Measurements from ENCODE around the gene CTSS.
"Not testable (repeated sequence)": the region's sequence is repeated elsewhere in the genome, so short reads cannot be mapped to it uniquely, and the experiment has no call there.

CTSS gene

GRCh38 chr1:150751443-150751842 is 14.1 kb downstream of the CTSS start:
- ATAC-seq (no peak), DNase-seq (ENCODE audit: low spot score in 2 of 2) (no peak)
- no peaks in the 10 kb centered on the region for H3K9me3 Mint-ChIP-seq
- peaks cover 63% of the 10 kb centered on the region for H3K36me3 Mint-ChIP-seq
- H3K4me1 Mint-ChIP-seq = no peaks in the 10 kb centered on the region
- peak overlapping the region; percentile 68 for H3K27ac Mint-ChIP-seq
- no peak overlapping the region for H3K4me3 Mint-ChIP-seq

GRCh38 chr1:150749720-150750311 is 15.8 kb downstream of the CTSS start:
- DNase-seq (ENCODE audit: low spot score in 2 of 2) (no peak), ATAC-seq (no peak)
- peaks cover 47% of the 10 kb centered on the region for H3K36me3 Mint-ChIP-seq
- no peak overlapping the region for H3K4me3 Mint-ChIP-seq
- no peaks in the 10 kb centered on the region for H3K4me1 Mint-ChIP-seq
- H3K9me3 Mint-ChIP-seq = no peaks in the 10 kb centered on the region
- no peak overlapping the region for H3K27ac Mint-ChIP-seq

GRCh38 chr1:150748878-150749719 is 16.5 kb downstream of the CTSS start:
- H3K9me3 Mint-ChIP-seq = no peaks in the 10 kb centered on the region
- no peak overlapping the region for H3K27ac Mint-ChIP-seq
- ATAC-seq = peak; percentile 36
- no peaks in the 10 kb centered on the region for H3K4me1 Mint-ChIP-seq
- DNase-seq (ENCODE audit: low spot score in 2 of 2) = no peak
- H3K36me3 Mint-ChIP-seq = peaks cover 39% of the 10 kb centered on the region
- no peak overlapping the region for H3K4me3 Mint-ChIP-seq

- H3K4me1 Mint-ChIP-seq = no peaks in the 10 kb centered on the region
- no peak overlapping the region for H3K4me3 Mint-ChIP-seq
- no peak for ATAC-seq
- peaks cover 31% of the 10 kb centered on the region for H3K36me3 Mint-ChIP-seq
- no peaks in the 10 kb centered on the region for H3K9me3 Mint-ChIP-seq
- no peak for DNase-seq (ENCODE audit: low spot score in 2 of 2)
- H3K27ac Mint-ChIP-seq = peak overlapping the region; percentile 7
Observed at GRCh38 chr1:150730130-150730721, 35.4 kb downstream of the CTSS start.

GRCh38 chr1:150724336-150724735 is 41.2 kb downstream of the CTSS start:
- Mint-ChIP-seq H3K27ac (no peak overlapping the region), H3K4me3 (no peak overlapping the region), H3K9me3 (no peaks in the 10 kb centered on the region), H3K36me3 (no peaks in the 10 kb centered on the region), H3K4me1 (no peaks in the 10 kb centered on the region)
- ATAC-seq (no peak), DNase-seq (ENCODE audit: low spot score in 2 of 2) (no peak)

GRCh38 chr1:150720703-150721102 is 44.9 kb downstream of the CTSS start, which contains the start of gene HORMAD1:
Gene HORMAD1, minus strand, starts transcription at chr1:150720895. Its CDS starts 1,390 bp downstream, at chr1:150719505.
- Mint-ChIP-seq H3K4me3 (no peak within 1 kb of the TSS), H3K4me1 (no peaks in the 10 kb centered on the region), H3K9me3 (no peaks in the 10 kb centered on the region), H3K27ac (no peak within 1 kb of the TSS), H3K36me3 (no peaks in the 10 kb centered on the region)
- ATAC-seq = no peak
- DNase-seq (ENCODE audit: low spot score in 2 of 2) = no peak

GRCh38 chr1:150720098-150720497 is 45.5 kb downstream of the CTSS start:
- Mint-ChIP-seq H3K9me3 (no peaks in the 10 kb centered on the region), H3K36me3 (no peaks in the 10 kb centered on the region), H3K27ac (no peak overlapping the region), H3K4me3 (no peak overlapping the region), H3K4me1 (no peaks in the 10 kb centered on the region)
- no peak for ATAC-seq
- DNase-seq (ENCODE audit: low spot score in 2 of 2) = no peak

- Mint-ChIP-seq H3K4me3 (no peak overlapping the region), H3K9me3 (no peaks in the 10 kb centered on the region), H3K27ac (no peak overlapping the region), H3K36me3 (no peaks in the 10 kb centered on the region), H3K4me1 (no peaks in the 10 kb centered on the region)
- no peak for DNase-seq (ENCODE audit: low spot score in 2 of 2)
- ATAC-seq = peak; percentile 46
Observed at GRCh38 chr1:150718225-150718891, 47.2 kb downstream of the CTSS start.

GRCh38 chr1:150709031-150709430 is 56.5 kb downstream of the CTSS start:
- not testable (repeated sequence) for H3K36me3 Mint-ChIP-seq; H3K27ac Mint-ChIP-seq; H3K4me1 Mint-ChIP-seq; DNase-seq (ENCODE audit: low spot score in 2 of 2); H3K9me3 Mint-ChIP-seq; ATAC-seq; H3K4me3 Mint-ChIP-seq

DNA sequence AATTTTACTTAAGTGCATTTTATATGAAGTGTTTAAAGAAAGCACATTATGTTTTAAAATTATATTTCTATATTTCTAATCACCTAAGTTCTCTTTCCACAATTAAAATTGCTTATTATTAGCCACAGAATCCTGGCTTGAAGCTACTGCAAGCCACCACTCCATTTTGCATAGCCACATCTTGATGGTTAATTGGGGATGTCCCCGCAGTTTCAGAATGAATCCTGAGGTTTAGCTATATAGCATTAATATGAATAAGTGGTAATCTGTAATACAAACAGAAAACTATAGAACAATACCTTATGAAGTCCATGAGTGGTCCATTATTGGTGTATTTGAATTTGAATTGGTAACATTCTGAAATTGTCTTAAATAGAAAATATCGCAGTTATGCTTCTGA is 57.0 kb downstream of the CTSS start:
- DNase-seq (ENCODE audit: low spot score in 2 of 2) (no peak), ATAC-seq (peak; percentile 92)
- H3K9me3 Mint-ChIP-seq = no peaks in the 10 kb centered on the region
- no peak overlapping the region for H3K27ac Mint-ChIP-seq
- H3K36me3 Mint-ChIP-seq = no peaks in the 10 kb centered on the region
- no peaks in the 10 kb centered on the region for H3K4me1 Mint-ChIP-seq
- no peak overlapping the region for H3K4me3 Mint-ChIP-seq

- H3K27ac Mint-ChIP-seq = no peak overlapping the region
- no peak for ATAC-seq
- DNase-seq (ENCODE audit: low spot score in 2 of 2) = no peak
- no peaks in the 10 kb centered on the region for H3K9me3 Mint-ChIP-seq
- H3K4me1 Mint-ChIP-seq = no peaks in the 10 kb centered on the region
- no peaks in the 10 kb centered on the region for H3K36me3 Mint-ChIP-seq
- no peak overlapping the region for H3K4me3 Mint-ChIP-seq
Observed at GRCh38 chr1:150706091-150706490, 59.5 kb downstream of the CTSS start.

DNA sequence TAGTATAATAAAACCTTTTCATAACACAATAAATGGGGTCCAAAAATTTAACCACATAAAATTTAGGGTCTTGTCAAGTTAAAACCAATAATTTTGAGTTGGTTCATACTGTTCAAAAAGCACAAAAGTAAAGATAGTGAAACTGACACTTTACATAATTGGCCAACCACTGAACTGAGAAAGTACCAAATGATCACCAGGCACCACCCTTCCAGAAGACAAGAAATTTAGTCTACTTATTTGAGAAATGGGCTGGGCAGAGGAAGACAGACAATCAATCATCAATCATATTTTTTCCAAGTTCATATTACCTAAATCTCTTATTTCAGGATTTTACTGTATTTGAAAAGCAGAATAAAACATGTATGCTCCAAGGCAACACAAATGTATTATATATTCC is 62.2 kb downstream of the CTSS start:
- H3K27ac Mint-ChIP-seq = no peak overlapping the region
- DNase-seq (ENCODE audit: low spot score in 2 of 2) = no peak
- H3K4me3 Mint-ChIP-seq = no peak overlapping the region
- ATAC-seq = no peak
- no peaks in the 10 kb centered on the region for H3K4me1 Mint-ChIP-seq
- H3K36me3 Mint-ChIP-seq = no peaks in the 10 kb centered on the region
- no peaks in the 10 kb centered on the region for H3K9me3 Mint-ChIP-seq

DNA sequence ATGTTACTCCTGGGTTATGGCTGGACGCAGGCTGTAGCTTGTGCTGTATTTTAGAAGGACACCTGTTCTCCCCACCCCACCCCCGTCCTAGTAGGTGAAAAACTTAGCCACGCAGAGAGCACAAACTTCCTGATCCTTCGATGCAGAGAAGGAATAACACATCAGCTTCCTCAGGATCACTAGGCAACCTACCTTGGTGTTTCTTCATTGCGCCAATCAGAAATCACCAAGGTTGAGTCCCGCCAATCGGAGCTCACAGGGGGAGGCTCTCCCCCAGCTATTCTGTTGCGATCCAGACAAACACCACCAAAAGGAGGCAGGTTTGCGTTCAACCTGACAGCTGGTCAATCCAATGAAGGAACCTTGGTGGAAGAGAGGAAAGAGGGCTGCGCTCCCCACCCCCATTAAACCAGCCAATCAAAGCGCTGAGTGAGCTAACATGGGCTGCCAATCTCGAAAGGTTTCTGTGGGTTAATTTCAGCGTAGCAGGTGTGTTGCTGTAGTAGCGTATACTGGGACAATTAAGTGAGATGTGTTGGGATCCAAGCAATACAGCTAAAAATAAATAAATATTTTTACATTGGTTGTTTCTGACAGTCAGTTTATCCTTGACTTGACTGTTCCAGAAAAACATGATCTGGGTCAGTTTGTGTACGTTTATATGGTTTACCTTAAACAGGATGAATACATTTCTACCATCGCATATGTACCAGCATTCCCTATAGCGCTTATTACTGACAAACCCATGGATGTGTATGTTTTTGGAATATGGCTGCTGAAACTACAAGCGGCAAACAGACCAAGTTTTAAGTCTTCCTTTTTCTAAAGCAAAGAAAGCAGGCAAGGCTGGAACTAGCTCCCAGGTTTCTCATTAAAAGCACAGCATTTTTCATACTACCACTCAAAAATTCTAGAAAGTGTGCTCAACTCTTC is 68.3 kb downstream of the CTSS start, which contains the start of gene GOLPH3L:
Gene GOLPH3L, minus strand, starts transcription at position 160 of the 933 bp plus-strand sequence. CDS start 2,316 bp downstream, outside the sequence.
- Mint-ChIP-seq H3K4me3 (peak within 1 kb of the TSS; percentile 84), H3K27ac (peak within 1 kb of the TSS; percentile 39)
- peak; percentile 100 for ATAC-seq

DNA sequence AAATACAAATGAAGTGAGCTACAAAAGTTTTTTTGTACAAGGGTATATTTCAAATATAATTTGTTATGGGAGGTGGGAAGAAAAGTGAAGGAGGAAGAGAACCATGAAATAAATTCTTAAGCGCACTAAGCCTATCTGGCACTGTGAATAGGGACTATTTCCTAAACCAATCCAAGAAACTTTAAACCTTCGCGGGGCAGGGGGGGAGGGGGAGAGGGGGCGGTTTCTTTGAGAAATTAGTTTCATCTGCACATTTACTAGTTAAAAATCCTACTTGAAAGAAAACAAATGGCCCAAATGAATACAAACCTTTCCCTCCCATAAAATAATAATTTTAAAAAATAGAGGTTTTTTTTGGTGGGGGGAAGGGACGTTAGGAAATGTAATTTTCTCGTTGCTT is 69.0 kb downstream of the CTSS start:
- H3K4me3 Mint-ChIP-seq = peak overlapping the region; percentile 84
- peaks cover 41% of the 10 kb centered on the region for H3K36me3 Mint-ChIP-seq
- peak overlapping the region; percentile 39 for H3K27ac Mint-ChIP-seq
- H3K9me3 Mint-ChIP-seq = no peaks in the 10 kb centered on the region
- DNase-seq (ENCODE audit: low spot score in 2 of 2) (no peak), ATAC-seq (no peak)
- peaks cover 20% of the 10 kb centered on the region for H3K4me1 Mint-ChIP-seq

More for the DNA sequence above, 68.3 kb downstream of the CTSS start, which contains the start of gene GOLPH3L:
- H3K9me3 Mint-ChIP-seq = no peaks in the 10 kb centered on the region
- peaks cover 35% of the 10 kb centered on the region for H3K36me3 Mint-ChIP-seq
- H3K4me1 Mint-ChIP-seq = peaks cover 20% of the 10 kb centered on the region
- peak; percentile 62 to 90 for DNase-seq (ENCODE audit: low spot score in 2 of 2)
